Hepatocyte (in vitro differentiated cells): ENCODE results near the gene ANKS1B.

Source experiments
- CTCF ChIP-seq: fragments of 200-600 bp; sonication (generic); IDR thresholded peaks from 2 replicates; pipeline ENCODE4 v1.5.1; 2016; ENCODE audit warnings: antibody characterized with exemption, mild to moderate bottlenecking; ENCODE audit not compliant: poor library complexity
- EZH2phosphoT487 ChIP-seq: fragments of 200-600 bp; sonication (generic); IDR thresholded peaks from one replicate; pipeline ENCODE4 v1.6.1; 2018; ENCODE audit warnings: antibody characterized with exemption, mild to moderate bottlenecking, low read depth, moderate library complexity; ENCODE audit not compliant: unreplicated experiment, severe bottlenecking

GRCh38 chr12:98817742-98818141 lies 1167.0 kb downstream of the ANKS1B start:
- TF ChIP-seq CTCF (no peak), EZH2phosphoT487 (no peak)
